ENCODE measurements around the gene ZNF440. TPM values are rescaled to one million over a fixed set of nuclear protein-coding genes. Genes with fewer than 3 reads are reported as not detected.
"Not testable (repeated sequence)": the region's sequence is repeated elsewhere in the genome, so short reads cannot be mapped to it uniquely, and the experiment has no call there.

The ZNF440 gene
- total RNA-seq, 1 donor from 2014 or later = 4.4 TPM

- ATAC-seq = no peak
- intact Hi-C loops (cut with DNase I) = no loop called here
These were observed 58.6 kb downstream of the ZNF440 start for GRCh38 chr19:11872624-11873023.

GRCh38 chr19:11873762-11874161 is 59.7 kb downstream of the ZNF440 start:
- intact Hi-C loops (cut with DNase I) = no loop called here
- no peak for DNase-seq (ENCODE audit: missing footprints)
- no peak for ATAC-seq

More at GRCh38 chr19:11872624-11873023, 58.6 kb downstream of the ZNF440 start:
- DNase-seq (ENCODE audit: missing footprints) = no peak

GRCh38 chr19:11879687-11880266 is 65.7 kb downstream of the ZNF440 start:
- not testable (repeated sequence) for ATAC-seq; DNase-seq (ENCODE audit: missing footprints)
- intact Hi-C loops (cut with DNase I) = loop anchor here (2.0 to 5.0 kb wide), 4 partner anchors 43 to 261 kb away; partner anchors contain the start of genes ZNF20 and ZNF491

GRCh38 chr19:11880598-11880997 is 66.5 kb downstream of the ZNF440 start:
- no peak for DNase-seq (ENCODE audit: missing footprints)
- intact Hi-C loops (cut with DNase I) = loop anchor here (2.0 to 5.0 kb wide), 4 partner anchors 42 to 260 kb away; partner anchors contain the start of genes ZNF20 and ZNF491
- ATAC-seq = no peak

- intact Hi-C loops (cut with DNase I) = loop anchor here (2.0 to 5.0 kb wide), 4 partner anchors 41 to 260 kb away; partner anchors contain the start of genes ZNF20 and ZNF491
- ATAC-seq (peak; percentile 67), DNase-seq (ENCODE audit: missing footprints) (no peak)
These were observed 67.2 kb downstream of the ZNF440 start for GRCh38 chr19:11881151-11881800.

GRCh38 chr19:11882606-11883005 is 68.5 kb downstream of the ZNF440 start:
- DNase-seq (ENCODE audit: missing footprints) (no peak), ATAC-seq (no peak)
- intact Hi-C loops (cut with DNase I) = loop anchor here (5.0 kb wide), 2 partner anchors 40 to 85 kb away; partner anchors contain the start of gene ZNF491

Other genes with a start within 250 kb of the ZNF440 start
- 2.3 TPM for gene ACP5, start 236.6 kb upstream of the ZNF440 start, total RNA-seq
- 4.9 TPM for gene ZNF627, start 216.8 kb upstream of the ZNF440 start, total RNA-seq
- gene ZNF823, start 75.3 kb upstream of the ZNF440 start, total RNA-seq = 4.2 TPM
- gene ZNF441, start 47.3 kb upstream of the ZNF440 start, total RNA-seq = 4.2 TPM
- gene ZNF491, start 15.8 kb upstream of the ZNF440 start, total RNA-seq = 2.8 TPM
- gene ZNF439, start 34.5 kb downstream of the ZNF440 start, total RNA-seq = 3.4 TPM
- 3.6 TPM for gene ZNF69, start 73.5 kb downstream of the ZNF440 start, total RNA-seq
- 4.1 TPM for gene ZNF700, start 110.8 kb downstream of the ZNF440 start, total RNA-seq
- 2.6 TPM for gene ZNF763, start 150.8 kb downstream of the ZNF440 start, total RNA-seq
- gene ZNF433, start 221.4 kb downstream of the ZNF440 start, total RNA-seq = 2.6 TPM
- 0.32 TPM for gene ZNF878, start 238.7 kb downstream of the ZNF440 start, total RNA-seq